ENCODE results near the gene USH2A. TPM values are rescaled to one million over a fixed set of nuclear protein-coding genes. Genes with fewer than 3 reads are reported as not detected.

Gene USH2A
- total RNA-seq, 4 donors from 2014 or later: under 0.01 to 2.0 (median 0.22) TPM; not detected in 1

- no peak for DNase-seq
- intact Hi-C loops (cut with DNase I): no loop called here
- Histone ChIP-seq H3K4me3 (replicated peaks in 1 of 3) (no peak overlapping the region), H3K4me1 (no peaks in the 10 kb centered on the region), H3K9me3 (no peaks in the 10 kb centered on the region), H3K36me3 (no peaks in the 10 kb centered on the region), H3K27me3 (no peaks in the 10 kb centered on the region), H3K27ac (no peak overlapping the region)
- WGBS, 2 donors: 26 to 67% methylated on average over 1 of the region's 1 CpG
- TF ChIP-seq, protein P1, sequence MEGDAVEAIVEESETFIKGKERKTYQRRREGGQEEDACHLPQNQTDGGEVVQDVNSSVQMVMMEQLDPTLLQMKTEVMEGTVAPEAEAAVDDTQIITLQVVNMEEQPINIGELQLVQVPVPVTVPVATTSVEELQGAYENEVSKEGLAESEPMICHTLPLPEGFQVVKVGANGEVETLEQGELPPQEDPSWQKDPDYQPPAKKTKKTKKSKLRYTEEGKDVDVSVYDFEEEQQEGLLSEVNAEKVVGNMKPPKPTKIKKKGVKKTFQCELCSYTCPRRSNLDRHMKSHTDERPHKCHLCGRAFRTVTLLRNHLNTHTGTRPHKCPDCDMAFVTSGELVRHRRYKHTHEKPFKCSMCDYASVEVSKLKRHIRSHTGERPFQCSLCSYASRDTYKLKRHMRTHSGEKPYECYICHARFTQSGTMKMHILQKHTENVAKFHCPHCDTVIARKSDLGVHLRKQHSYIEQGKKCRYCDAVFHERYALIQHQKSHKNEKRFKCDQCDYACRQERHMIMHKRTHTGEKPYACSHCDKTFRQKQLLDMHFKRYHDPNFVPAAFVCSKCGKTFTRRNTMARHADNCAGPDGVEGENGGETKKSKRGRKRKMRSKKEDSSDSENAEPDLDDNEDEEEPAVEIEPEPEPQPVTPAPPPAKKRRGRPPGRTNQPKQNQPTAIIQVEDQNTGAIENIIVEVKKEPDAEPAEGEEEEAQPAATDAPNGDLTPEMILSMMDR (IDR thresholded peaks at IDR 0.05): no peak
Observed at GRCh38 chr1:216379441-216379840, 43.8 kb downstream of the USH2A start.

- no peaks in the 10 kb centered on the region for H3K9me3 ChIP-seq
- WGBS, 2 donors: 82 to 90% methylated on average over 2 of the region's 2 CpGs
- H3K4me3 ChIP-seq (replicated peaks in 1 of 3): no peak overlapping the region
- no peak for TF ChIP-seq POLR2A (IDR thresholded peaks at IDR 0.05)
- TF ChIP-seq, protein P1 (IDR thresholded peaks at IDR 0.05): no peak
- DNase-seq: no peak
- no peaks in the 10 kb centered on the region for H3K4me1 ChIP-seq
- H3K27ac ChIP-seq: no peak overlapping the region
- intact Hi-C loops (cut with DNase I): no loop called here
- H3K27me3 ChIP-seq: no peaks in the 10 kb centered on the region
- H3K36me3 ChIP-seq: no peaks in the 10 kb centered on the region
Observed at GRCh38 chr1:216368249-216368648, 55.0 kb downstream of the USH2A start.

DNA sequence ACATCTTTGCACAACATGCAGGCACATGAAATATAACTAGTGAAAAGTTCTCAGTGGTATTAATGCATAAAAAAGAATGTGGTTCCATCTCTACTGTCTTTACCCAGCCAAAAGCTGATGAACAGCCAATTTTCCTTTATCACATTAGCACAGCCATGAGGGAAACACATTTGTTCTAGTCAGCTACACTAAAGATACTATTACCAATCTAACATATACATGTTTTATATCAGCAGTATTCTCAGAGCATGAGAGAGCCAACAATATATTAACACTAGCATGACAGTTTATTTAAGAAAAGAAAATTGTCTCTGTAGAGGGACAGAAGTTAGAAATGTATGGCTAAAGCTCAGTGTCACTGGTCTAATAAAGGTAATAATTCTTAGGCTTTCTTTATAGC, 56.3 kb downstream of the USH2A start:
- no peak for TF ChIP-seq POLR2A (IDR thresholded peaks at IDR 0.05)
- TF ChIP-seq, protein P1 (IDR thresholded peaks at IDR 0.05): no peak
- Histone ChIP-seq H3K27ac (no peak overlapping the region), H3K4me1 (no peaks in the 10 kb centered on the region), H3K4me3 (replicated peaks in 1 of 3) (no peak overlapping the region), H3K36me3 (no peaks in the 10 kb centered on the region), H3K27me3 (no peaks in the 10 kb centered on the region), H3K9me3 (no peaks in the 10 kb centered on the region)
- no peak for DNase-seq
- intact Hi-C loops (cut with DNase I): no loop called here

DNA sequence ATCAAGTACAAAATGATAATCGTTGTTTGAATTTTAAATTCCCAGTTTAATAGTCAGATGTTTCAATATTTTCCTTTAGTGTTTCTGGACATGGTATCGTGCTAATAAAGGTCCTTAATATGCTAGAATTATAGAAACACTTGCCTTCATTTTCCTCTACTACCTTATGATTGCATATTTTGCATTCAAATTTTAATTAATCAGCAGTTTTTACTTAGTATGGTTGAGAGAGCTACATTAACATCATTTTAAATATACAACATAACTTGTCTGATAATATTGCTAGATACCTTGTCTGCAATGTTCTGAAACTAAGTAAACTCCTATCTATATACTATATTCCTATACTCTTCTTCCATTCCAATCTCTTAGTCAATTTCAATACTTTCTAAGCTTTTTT, 66.3 kb downstream of the USH2A start:
- intact Hi-C loops (cut with DNase I): no loop called here
- no peak overlapping the region for H3K27ac ChIP-seq
- no peaks in the 10 kb centered on the region for H3K4me1 ChIP-seq
- no peak overlapping the region for H3K4me3 ChIP-seq (replicated peaks in 1 of 3)
- 84 to 85% methylated on average over 2 of the region's 2 CpGs for WGBS, 2 donors
- H3K36me3 ChIP-seq: no peaks in the 10 kb centered on the region
- DNase-seq: no peak
- no peaks in the 10 kb centered on the region for H3K9me3 ChIP-seq
- TF ChIP-seq, protein P1 (IDR thresholded peaks at IDR 0.05): no peak
- TF ChIP-seq POLR2A (IDR thresholded peaks at IDR 0.05): no peak
- H3K27me3 ChIP-seq: no peaks in the 10 kb centered on the region

DNA sequence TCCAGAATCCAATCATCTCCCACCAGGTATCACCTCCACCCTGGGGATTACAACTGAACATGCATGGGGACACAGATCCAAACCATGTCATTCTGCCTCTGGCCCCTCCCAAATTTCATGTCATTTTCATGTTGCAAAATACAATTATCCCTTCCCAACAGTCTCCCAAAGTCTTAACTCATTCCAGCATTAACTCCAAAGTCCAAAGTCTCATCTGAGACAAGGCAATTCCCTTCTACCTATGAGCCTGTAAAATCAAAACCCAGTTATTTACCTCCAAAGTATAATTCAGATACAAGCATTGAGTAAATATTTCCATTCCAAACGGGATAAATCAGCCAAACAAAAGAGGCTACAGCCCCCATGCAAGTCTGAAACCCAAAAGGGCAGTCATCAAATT, 73.1 kb downstream of the USH2A start:
- TF ChIP-seq, protein P1 (IDR thresholded peaks at IDR 0.05): no peak
- no peak for TF ChIP-seq POLR2A (IDR thresholded peaks at IDR 0.05)
- 57 to 69% methylated on average over 1 of the region's 1 CpG for WGBS, 2 donors
- Histone ChIP-seq H3K9me3 (no peaks in the 10 kb centered on the region), H3K27me3 (no peaks in the 10 kb centered on the region), H3K4me1 (no peaks in the 10 kb centered on the region), H3K4me3 (replicated peaks in 1 of 3) (no peak overlapping the region), H3K27ac (no peak overlapping the region), H3K36me3 (no peaks in the 10 kb centered on the region)
- no peak for DNase-seq
- intact Hi-C loops (cut with DNase I): no loop called here
